HG03095 (cell line): Measurements from ENCODE around the gene IDS.
"Not testable (repeated sequence)": the region's sequence is repeated elsewhere in the genome, so short reads cannot be mapped to it uniquely, and the experiment has no call there.

Experiments used
- ATAC-seq: cut with Tn5 transposase; IDR thresholded peaks from one replicate; pipeline ENCODE4 v1.9.1; 2021; ENCODE audit warnings: moderate library complexity; ENCODE audit not compliant: unreplicated experiment

Gene IDS

DNA sequence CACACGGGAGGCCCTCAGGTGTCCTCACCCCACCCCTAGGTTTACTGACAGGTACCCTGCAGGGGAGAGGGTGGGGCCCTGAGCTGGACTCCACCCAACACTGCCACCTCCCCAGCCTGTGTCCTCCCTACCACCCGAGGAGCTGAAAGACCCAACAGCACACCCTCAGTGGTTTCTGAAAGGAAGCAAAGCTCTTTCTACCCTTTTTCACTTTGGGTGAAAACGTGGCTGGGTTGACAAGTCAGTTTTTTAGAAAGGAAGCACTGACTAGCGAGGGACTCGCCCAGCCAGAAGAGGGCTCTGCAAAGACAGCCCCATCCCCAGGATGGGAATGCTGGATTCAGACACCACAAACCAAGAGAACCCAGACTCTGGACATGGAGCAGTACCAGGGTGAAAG, 2.2 kb downstream of the IDS start:
- not testable (repeated sequence) for ATAC-seq

DNA sequence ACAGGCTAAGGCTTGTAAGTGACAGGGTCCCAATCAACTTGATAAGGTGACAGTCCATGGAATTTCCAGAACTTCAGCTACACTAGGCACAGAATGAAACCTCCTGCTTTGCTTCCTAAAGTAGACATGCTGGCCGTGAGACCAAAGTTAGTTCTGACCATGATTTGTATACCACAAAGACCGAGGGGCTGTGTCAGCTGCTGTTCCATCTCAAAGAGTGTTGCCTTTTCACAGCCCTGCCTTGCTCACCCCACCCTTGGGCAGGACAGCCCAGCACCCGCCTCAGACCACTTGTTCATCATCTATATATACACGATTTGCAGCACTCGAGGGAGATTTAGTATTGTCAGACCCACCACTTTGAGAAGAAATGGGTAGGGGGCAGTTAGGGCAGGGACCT, 5.3 kb downstream of the IDS start:
- ATAC-seq: no peak

DNA sequence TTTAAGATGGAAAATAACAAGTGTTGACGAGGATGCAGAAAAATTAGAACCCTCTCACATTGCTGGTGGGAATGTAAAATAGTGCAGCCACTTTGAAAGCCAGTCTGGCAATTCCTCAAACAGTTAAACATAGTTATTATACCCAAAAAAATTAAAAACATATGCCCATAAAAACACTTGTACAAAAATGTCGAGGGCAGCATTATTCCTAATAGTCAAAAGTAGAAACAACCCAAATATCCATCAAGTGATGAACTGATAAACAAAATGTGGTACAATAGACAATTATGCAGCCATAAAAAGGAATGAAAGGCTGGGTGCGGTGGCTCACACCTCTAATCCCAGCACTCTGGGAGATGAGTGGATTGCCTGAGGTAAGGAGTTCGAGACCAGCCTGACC, 6.3 kb downstream of the IDS start:
- no peak for ATAC-seq

DNA sequence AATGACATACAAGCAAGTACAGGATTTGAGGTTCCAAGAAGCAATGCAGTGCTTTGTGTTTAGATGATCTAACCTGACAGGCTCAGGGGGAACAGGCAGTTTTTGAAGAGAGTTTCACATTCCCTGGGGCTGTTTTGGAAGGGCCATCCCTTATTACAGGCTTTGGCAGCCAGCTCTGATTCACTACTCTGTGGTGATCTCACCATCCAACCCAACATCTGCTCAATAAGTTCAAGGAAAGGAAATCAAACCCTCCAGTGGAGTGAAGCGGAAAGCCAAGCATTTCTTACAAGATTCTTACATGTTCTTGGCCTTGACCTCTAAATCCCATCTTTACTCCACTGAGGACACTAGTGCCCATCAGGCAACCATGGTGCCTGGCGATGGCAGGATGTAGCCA, 7.5 kb downstream of the IDS start:
- no peak for ATAC-seq

DNA sequence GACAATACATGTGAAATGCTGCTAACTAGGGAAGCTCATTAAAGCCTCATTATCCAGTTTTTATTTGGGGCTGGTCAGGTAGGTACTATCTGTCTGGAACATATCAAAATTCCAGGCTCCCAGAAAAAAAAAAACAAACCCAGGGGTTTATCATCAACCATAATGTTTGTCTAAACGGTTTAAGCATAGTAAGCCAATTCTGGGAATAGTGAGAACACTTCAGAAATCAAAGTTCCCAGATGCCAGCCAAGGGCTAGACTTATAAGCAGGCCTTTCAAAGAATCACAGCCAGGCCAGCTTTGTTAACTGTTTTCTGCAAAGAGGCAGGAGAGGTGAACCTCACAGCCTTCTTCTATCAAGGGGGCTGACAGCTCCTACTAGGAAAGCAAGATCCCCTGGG, 8.1 kb downstream of the IDS start:
- no peak for ATAC-seq

DNA sequence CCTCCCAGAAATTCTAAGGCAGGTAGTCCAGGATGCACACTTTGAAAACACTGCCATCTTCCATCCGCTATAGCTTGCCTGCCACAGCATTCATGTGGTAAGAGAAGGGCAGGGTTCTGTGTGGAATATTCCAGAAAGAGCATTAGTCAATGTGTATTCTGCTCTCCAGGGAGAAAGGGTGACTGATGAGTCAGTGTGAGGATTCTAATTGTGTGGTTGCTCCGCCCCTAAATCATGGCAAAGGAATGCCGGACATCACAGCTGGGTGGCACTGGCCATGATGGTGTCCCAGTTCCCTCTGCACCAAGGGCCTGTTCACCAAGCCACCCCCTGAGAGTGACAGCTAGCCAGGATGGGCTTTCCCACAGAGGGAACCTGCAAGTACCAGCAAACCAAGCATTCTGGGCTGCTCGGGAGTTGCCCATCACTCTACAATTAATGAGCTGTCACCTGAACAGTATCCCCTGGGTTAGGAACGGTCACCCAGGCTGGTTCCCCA, 9.5 kb downstream of the IDS start:
- ATAC-seq: no peak

DNA sequence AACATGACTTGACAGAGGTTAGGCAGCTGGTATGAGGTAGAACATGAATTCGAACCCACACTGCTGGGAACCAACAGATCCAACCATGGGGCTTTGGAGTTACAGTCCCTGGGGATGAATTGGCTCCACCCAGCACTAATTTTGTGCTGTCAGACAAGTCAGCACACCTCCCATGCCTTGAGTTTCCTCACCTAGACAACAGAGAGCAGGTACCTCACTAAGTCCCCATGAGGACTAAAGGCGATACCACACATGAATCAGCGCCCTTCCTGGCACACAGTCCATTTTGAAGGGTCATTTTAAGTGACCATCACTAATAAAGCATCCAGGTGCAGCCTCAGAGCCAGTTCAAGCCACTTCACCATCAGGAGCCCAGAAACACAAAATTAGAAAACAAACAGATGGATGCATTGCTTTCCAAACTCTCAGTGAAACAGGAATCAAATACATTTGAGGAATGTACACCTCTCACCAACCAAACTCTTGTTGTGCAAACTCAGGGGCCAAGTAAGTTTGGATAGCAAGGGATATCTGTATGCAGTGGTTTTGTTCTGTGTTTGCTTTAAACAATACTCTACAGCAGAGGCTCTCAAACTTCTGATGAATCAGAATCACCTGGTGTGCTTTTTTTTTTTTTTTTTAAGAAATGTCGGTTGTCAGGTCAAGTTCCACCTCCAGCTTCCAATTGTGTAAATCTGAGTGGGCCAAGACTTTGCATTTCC, 10.1 kb downstream of the IDS start:
- ATAC-seq: no peak

DNA sequence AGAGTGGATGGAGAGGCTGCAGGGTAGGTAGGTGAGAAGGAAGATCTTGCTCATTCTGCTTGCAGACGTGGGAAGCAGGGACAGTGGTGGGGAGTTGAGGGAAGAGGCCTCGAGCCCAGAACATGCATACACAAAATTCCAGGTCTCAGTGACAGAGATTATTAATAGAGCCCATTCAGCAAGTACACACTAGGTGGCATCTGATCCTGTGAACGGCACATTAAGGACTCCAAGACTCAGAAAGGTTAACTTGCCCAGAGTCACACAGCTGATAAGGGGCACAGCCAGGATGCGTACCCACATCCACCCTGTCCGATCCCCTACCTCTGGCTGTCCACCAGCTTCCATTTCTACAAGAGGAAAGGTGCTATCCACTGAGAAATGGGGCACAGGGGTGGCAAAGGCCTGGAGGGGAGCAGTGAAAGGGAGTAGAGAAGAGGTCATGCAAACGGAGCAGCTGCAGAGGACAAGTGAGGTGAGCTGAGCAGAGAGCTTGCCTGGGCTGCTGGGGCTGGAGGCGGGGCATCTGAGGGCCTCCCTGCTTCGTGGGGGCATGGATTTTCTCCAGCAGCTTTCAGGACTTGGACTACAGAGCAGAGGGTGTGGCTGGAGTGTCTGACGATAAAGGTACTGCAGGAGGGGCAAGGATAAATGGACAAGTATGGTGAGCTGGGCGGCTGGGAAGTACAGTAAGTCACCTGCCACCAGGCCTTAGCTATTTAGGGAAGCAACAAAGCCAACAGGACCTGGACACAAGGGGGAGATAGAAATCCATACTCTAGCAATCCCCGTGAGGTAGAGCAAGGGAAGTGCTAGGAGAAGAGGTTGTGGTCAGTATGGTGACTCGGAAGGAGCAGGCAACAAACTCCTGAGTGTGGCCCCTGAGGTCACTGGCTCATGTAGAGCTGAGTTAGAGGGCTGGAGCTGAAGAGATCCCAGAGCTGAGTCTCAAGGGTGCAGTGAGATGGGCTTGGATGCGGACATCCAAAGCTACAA, 11.2 kb downstream of the IDS start:
- ATAC-seq: no peak

DNA sequence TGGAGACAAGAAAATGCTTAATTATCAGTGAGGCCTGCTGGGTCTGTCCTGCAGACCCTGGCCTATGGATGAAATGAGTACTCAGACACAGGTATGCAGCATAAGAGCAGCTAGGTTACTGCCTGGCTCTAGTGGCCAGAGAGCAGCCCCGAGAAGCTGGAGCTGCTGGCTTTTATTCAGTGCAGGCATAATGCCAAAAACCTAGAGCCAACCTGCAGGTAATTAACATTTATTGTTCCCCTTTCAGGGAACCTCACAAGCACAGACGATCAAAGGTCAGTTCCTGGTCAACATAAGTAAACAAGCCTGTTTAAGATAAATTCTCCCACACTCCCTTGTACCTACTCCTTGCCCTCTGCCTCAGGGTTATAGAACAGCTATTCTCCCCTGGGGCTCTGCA, 13.3 kb downstream of the IDS start:
- ATAC-seq: no peak

DNA sequence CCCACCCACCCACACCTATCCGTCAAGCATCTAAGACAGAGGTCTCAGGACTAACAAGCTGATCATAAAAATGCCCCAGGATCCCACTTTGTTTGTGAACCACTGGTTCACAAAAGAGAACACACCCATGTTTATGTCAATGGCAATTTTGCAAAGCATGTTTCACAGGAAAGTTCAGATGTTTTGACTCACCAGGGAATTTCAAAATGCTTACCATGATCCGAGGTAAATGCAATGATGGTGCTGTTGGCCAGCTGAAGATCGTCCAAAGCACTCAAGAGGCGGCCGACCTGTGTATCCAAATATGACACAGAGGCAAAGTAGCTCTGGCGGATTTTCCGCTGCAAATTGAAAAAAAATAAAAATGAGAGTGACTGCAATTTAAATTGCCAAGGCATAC, 15.0 kb downstream of the IDS start:
- no peak for ATAC-seq

DNA sequence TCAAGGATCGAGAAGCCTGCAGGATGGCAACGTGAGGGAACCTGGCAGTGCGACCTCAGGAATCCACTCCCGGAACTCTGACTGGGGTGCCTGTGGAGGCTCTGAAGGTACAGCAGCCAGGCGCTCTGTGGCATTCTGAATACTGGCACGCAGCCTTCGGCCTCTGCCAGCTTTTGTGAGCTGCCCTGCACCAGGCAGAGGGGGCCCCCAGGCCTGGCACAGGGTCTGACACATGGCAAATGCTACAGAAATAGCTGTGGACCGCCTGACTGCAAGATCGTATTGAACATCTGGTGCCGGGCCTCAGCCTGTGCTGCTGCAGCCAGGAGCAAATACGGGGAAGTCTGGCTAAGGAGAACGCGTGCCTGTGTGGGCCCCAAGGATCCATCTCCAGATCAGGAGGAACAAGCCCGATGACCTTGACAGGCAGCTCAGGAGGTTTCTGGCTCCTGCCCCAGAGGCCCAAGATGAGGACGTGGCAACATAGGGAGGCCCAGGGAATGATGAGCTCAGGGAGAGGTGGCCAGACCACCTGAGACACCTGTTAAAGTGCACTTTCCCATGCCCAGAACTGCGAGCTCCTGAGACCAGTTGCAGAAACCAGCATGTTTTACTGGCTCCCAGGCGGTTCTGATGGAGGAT, 16.6 kb downstream of the IDS start:
- not testable (repeated sequence) for ATAC-seq

DNA sequence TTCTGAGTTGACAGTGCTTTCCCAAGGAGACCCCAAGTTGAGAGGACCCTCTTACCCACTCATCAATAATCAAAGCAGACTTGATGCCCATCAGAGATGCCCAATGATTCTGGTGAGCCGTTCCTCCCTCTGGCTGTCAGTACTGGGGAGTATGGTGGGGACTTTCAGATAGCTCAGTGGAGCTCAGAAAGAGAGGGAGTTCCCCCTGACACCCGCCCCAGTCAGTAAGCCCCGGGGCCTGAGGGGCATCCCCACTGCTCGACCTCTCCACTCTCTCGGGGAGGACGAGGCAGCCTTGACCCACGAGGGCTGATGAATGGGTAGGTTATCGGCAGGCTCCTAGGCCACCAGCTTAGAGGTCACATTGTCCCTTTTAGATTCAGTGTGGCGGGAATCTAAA, 17.1 kb downstream of the IDS start:
- ATAC-seq: not testable (repeated sequence)

DNA sequence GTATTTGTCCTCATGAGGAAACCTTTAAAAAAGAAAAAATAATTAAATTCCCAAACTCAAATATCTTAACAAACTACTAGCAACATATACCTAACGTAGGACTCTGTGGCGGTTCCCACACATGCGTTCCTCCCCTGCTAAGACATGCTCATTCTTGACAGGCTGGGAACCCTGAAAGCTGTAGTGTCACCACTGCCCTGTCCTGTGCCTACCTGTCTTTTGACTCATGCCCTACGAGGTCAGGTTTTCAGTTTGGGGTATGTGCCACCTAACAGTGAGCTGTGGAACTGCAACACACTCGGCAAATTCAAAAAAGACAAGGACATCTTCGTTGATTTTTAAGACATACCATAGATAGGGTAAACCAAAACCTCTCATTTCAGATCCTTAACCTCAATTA, 17.8 kb downstream of the IDS start:
- no peak for ATAC-seq

DNA sequence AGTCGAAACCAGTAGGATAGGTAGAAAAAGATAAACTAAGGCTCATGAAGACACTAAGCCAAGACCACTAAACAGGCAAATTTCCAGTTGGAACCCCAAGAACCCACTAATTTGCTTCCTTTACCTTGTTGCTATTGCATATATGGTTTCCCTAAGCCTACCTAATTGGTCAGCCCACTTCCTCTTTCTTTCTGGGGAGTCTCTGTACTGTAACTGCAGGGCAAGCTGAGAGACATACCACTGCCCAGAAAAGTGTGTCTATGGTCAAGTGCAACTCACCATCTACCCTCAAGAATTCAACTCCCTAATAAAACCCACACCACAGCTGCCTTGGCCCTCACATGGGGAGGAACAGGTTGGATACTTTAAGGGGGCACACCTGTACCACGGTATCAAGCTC, 28.6 kb downstream of the IDS start:
- no peak for ATAC-seq

DNA sequence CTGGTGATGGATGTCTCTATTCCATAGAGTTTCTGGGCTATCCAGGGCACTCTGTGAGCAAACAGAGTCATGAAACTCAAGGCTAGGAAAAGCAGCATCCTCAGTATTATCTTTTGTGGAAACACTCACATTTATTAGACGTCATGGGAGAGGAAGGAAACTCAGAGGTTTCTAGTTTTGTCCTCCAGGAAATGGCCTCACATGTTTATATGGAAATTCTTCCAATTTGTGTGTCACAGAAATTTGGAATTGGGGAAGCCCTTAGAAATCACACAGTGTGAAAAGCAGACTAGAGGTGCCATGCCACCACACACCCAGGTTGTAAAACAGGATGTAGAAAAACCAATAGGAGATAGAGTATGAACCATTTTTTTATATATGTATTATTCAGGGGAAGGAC, 31.1 kb downstream of the IDS start:
- no peak for ATAC-seq

DNA sequence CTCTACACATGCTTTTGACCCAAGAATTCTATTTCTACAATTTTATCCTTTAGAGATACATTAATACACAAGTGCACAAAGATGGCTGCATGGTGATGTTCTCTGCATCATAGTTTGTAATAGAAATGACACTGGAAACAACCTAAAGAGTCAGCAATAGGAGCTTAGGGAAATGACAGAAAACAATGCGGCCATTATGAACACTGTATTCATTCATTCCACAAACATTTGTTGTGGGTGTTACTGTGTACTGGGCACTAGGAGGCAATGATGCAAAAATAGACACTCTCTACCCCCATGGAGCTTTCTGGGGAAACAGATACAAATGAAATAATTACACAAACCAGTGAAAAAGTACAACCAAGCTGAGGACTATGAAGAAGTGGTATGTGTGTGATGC, 32.0 kb downstream of the IDS start:
- ATAC-seq: no peak

DNA sequence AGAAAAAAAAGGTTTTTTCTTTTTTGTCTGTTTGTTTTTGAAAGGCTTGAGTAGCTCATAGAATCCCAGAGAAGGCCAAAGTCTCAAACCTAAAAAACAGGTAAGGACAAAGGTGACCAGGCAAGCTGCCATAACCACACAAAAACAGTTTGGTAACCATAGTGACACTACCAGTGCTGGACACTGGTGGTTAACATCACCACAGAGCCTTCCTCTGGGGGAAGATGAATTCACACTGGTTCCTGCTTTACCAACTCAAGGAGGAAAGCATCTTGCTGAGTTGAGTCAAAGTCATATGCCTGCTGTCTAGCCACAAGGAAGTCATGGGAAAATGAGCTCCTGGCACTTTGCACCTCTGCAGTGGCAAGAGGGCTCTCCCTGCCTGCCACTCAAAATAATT, 32.5 kb downstream of the IDS start:
- no peak for ATAC-seq

DNA sequence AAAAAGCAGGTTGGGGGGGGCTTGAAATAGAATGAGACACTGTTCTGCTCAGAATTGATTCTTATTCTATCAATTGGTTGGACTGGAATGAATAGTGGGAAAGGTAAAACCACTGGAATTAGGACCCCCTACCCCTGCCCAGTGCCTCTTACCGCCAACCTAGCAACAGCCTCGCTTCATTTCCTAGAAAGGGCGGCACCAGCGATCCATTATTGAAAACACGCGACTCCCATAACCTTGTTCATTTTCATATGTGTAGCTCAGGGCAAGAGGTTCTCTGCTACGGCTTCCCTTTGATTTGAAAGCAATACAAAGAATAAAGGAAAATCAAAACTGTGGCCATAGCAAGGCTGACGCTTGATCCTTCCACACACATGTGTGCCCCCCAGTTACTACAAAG, 33.7 kb downstream of the IDS start:
- ATAC-seq: no peak

DNA sequence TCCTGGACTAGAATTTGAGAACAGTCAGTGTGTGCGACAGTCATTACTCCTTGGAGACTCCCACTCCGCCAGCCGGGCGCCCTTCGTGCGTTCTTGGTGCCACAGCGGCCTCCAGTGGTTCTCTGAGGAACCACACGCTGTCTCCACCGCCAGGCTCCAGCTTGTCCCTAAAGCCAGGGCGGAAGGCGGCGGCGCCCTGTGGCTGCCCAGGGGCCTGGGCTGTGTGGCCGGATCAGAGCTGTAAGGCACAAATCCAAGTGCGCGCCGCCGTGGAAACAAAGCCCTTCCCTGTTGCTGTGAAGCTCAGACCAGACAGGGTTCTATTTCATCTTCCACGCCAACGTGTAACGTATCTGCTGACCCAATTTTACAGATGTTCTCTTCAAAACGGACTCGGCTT, 34.2 kb downstream of the IDS start:
- peak; percentile 96 for ATAC-seq

DNA sequence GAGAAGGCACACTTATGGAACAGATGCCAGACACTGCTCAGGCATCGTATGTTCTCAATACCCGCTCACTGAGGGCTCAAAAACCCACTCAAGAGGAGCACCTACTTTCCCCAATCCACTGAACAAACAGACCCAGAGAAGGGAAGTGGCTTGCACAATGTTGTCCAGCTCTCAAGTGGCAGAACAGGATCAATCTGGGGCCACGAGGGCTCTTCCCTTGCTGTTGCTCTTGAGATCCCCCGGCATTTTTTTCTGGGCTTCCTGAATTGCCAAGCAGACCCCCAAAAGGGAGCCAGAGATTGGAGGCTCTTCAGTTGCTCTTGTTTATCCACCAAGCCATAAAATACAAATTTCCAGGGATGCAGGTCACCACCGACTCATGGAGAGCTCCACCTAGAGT, 35.7 kb downstream of the IDS start:
- ATAC-seq: no peak

DNA sequence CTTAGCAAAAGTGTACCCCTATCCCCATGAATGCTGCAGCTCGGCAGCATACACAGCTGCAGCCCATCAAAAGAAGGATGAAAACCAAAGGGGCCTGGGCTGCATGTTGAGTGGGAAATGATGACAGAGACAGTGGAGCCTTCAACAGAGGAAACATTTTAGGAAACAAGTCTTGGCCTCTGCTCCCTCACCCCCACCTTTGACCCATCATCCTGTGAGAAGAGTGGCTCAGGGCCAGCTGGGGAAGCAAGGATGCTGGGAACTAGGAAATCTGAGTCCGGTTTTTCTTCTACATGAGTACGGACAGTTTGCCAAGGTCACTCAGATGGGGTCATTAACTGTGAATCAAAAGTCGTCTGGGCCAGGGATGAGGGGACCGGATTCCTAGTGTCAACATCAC, 37.2 kb downstream of the IDS start:
- no peak for ATAC-seq

DNA sequence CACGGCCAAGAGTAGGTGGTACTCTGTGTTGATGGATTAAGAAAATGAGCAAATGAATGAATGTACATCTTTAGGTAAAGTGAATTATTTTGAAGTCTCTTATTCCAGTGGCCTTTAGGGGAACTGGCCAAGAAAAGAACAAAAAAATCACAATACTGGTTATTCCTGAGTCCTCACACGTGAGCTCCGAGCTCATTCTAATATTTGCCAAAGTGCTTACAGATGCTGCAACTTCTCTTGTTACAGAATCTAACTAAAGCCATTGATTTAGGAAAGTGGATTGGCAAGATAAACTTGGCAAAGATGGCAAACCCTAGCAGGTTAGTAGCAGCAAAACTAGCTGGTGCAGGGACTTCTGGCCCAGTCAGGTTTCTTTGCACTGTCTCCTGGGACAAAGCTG, 37.6 kb downstream of the IDS start:
- ATAC-seq: no peak
